Calu3 (cell line): ENCODE data around the gene ZBTB12. TPM values are rescaled to one million over a fixed set of nuclear protein-coding genes. Genes with fewer than 3 reads are reported as not detected.

Source experiments
- BruUV-seq: library from RNA; stranded (reverse); fragments of 400-500 nt; replicated peaks from 2 replicates; lab custom pipeline; 2021; lab: Mats Ljungman, UMichigan
- CTCF ChIA-PET: fragments of 300-600 bp; sonication (Branson Sonifier 250); formaldehyde crosslinking; loops from one replicate; lab custom pipeline; 2022; ENCODE audit warnings: antibody characterized with exemption; lab: Charles Lee
- DNase-seq: peaks from one replicate; pipeline ENCODE4 v3.0.0; 2022
- H3K27ac Mint-ChIP-seq: one replicate; pipeline ENCODE4 v1.8.0; 2022; ENCODE audit warnings: mixed read lengths; ENCODE audit not compliant: unreplicated experiment
- H3K27me3 Mint-ChIP-seq: one replicate; pipeline ENCODE4 v1.8.0; 2022; ENCODE audit warnings: mixed read lengths; ENCODE audit not compliant: unreplicated experiment
- H3K36me3 Mint-ChIP-seq: one replicate; pipeline ENCODE4 v1.8.0; 2022; ENCODE audit warnings: mild to moderate bottlenecking, moderate library complexity, mixed read lengths; ENCODE audit not compliant: insufficient read depth, unreplicated experiment
- H3K4me1 Mint-ChIP-seq: one replicate; pipeline ENCODE4 v1.8.0; 2022; ENCODE audit warnings: mild to moderate bottlenecking, low read depth, mixed read lengths; ENCODE audit not compliant: unreplicated experiment
- H3K4me3 Mint-ChIP-seq: one replicate; pipeline ENCODE4 v1.8.0; 2022; ENCODE audit warnings: mild to moderate bottlenecking, low read depth, moderate library complexity, mixed read lengths; ENCODE audit not compliant: unreplicated experiment
- H3K9me3 Mint-ChIP-seq: one replicate; pipeline ENCODE4 v1.8.0; 2022; ENCODE audit warnings: low read depth, mixed read lengths; ENCODE audit not compliant: unreplicated experiment
- intact Hi-C: fragments of 100-400 bp; cut with micrococcal nuclease; formaldehyde crosslinking; loops from one replicate; pipeline ENCODE4 v1.10.0; 2022; ENCODE audit not compliant: unreplicated experiment
- total RNA-seq: library from RNA; stranded (reverse); gene quantifications from 2 replicates; pipeline ENCODE4 v1.2.3, GENCODE V29; 2022
- TF ChIP-seq, protein P1 (sequence below): fragments of 200-600 bp; IDR thresholded peaks from one replicate; pipeline ENCODE4 v1.8.0; 2022; ENCODE audit warnings: antibody characterized with exemption; ENCODE audit not compliant: unreplicated experiment

Gene ZBTB12
- total RNA-seq, 1 experiment from 2014 or later = 28.1 TPM

- no peak for DNase-seq
- no peak overlapping the region for H3K4me3 Mint-ChIP-seq
- no peak overlapping the region for H3K27ac Mint-ChIP-seq
- BruUV-seq = no TSS peak
- H3K4me1 Mint-ChIP-seq = peaks cover 15% of the 10 kb centered on the region
- intact Hi-C loops = no loop called here
- TF ChIP-seq, protein P1, sequence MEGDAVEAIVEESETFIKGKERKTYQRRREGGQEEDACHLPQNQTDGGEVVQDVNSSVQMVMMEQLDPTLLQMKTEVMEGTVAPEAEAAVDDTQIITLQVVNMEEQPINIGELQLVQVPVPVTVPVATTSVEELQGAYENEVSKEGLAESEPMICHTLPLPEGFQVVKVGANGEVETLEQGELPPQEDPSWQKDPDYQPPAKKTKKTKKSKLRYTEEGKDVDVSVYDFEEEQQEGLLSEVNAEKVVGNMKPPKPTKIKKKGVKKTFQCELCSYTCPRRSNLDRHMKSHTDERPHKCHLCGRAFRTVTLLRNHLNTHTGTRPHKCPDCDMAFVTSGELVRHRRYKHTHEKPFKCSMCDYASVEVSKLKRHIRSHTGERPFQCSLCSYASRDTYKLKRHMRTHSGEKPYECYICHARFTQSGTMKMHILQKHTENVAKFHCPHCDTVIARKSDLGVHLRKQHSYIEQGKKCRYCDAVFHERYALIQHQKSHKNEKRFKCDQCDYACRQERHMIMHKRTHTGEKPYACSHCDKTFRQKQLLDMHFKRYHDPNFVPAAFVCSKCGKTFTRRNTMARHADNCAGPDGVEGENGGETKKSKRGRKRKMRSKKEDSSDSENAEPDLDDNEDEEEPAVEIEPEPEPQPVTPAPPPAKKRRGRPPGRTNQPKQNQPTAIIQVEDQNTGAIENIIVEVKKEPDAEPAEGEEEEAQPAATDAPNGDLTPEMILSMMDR = no peak
- no peaks in the 10 kb centered on the region for H3K27me3 Mint-ChIP-seq
- peaks cover 84% of the 10 kb centered on the region for H3K36me3 Mint-ChIP-seq
- CTCF ChIA-PET = no interaction called here
- no peaks in the 10 kb centered on the region for H3K9me3 Mint-ChIP-seq
Observed at GRCh38 chr6:31892821-31893220, 9.1 kb downstream of the ZBTB12 start.

DNA sequence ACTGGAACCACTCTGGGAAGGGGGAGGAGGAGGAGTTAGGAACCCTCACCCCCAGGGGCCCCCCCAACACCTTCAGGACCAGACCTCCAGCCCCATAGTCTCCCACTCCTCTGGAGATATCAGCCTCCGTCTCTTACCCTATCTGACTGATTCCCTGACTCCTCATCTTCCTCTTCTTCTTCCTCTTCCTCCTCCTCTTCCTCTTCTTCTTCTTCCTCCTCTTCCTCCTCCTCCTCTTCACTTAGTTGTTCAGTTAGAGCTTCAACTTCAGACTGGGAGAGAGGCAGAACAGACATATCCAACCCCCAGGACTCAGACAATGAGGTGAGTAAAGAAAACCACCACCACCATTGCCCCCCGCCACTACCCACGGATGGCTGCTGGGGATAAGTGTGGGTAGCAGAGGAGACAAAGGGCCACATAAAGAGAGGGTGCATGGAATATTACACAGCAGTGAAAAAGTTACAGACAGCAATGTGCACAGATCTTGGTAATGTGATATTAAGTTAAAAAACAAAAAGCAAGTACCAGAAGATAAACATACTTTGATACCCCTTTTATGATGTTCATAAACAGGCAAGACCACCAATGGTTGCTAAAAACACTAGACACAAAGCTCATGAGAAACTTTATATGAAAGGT lies 12.4 kb downstream of the ZBTB12 start:
- TF ChIP-seq, protein P1 = no peak
- intact Hi-C loops = no loop called here
- DNase-seq = no peak
- CTCF ChIA-PET = interaction anchor here (0.7 to 1.3 kb wide), 3 partner anchors 9 to 333 kb away, joined by 3 to 4 read pairs (median 4); no protein-coding TSS in a partner anchor
- Mint-ChIP-seq H3K27ac (no peak overlapping the region), H3K36me3 (peaks cover 77% of the 10 kb centered on the region), H3K9me3 (no peaks in the 10 kb centered on the region), H3K4me3 (no peak overlapping the region), H3K27me3 (no peaks in the 10 kb centered on the region), H3K4me1 (no peaks in the 10 kb centered on the region)
- no TSS peak for BruUV-seq

DNA sequence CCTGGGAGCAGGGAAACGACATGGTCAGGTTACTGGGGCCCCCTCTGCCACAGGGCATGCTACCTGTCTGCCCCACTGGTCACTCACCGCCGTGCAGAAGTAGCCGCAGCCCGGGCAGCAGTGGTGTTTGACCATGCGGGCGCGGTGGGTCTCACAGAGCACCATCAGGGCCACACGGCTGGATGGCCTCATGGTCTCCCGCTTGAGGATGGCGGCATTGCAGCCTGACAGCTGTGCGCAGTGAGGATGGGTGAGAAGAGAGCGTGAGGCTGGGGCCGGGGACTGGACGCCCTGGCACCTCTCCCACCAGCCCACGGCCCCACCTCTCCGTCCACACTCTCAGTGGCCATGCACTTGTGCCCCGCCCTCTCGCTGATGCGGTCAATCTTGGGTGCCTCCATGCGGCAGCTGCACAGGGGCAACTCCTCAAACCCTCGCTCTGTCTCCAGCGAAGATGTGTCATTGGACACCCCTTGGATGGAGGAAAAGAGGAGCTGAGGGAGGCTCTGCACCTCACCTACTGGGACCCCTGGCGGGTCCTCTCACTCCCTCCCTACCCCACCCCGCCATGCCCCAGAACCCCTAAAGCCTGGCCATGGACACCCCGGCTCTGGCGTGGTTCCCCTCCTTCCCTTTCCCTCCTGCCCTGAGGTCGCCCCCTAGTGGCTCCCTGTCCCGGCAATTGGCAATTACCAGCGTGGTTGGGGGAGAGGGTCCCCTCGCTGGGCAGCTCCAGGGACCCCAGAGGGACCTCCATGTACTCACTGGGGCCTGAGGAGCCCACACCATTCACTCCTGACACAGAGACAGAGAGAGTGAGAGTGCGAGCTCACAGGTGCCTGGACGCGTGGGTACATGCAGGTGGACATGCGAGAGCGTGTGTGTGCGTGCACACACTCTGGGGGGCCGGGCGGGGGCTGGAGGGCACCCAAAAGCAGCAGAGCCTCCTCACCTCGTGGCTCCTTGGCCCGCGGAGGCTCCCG lies 13.3 kb downstream of the ZBTB12 start:
- intact Hi-C loops = no loop called here
- TF ChIP-seq, protein P1 = peak; percentile 94
- Mint-ChIP-seq H3K27ac (no peak overlapping the region), H3K27me3 (no peaks in the 10 kb centered on the region), H3K4me3 (no peak overlapping the region), H3K36me3 (peaks cover 78% of the 10 kb centered on the region), H3K4me1 (no peaks in the 10 kb centered on the region), H3K9me3 (no peaks in the 10 kb centered on the region)
- BruUV-seq = TSS peak; percentile 34
- peak; percentile 78 for DNase-seq
- CTCF ChIA-PET = interaction anchor here (0.7 to 1.0 kb wide), 4 partner anchors 9 to 332 kb away, joined by 3 to 5 read pairs (median 4); partner anchors contain the start of gene EHMT2

DNA sequence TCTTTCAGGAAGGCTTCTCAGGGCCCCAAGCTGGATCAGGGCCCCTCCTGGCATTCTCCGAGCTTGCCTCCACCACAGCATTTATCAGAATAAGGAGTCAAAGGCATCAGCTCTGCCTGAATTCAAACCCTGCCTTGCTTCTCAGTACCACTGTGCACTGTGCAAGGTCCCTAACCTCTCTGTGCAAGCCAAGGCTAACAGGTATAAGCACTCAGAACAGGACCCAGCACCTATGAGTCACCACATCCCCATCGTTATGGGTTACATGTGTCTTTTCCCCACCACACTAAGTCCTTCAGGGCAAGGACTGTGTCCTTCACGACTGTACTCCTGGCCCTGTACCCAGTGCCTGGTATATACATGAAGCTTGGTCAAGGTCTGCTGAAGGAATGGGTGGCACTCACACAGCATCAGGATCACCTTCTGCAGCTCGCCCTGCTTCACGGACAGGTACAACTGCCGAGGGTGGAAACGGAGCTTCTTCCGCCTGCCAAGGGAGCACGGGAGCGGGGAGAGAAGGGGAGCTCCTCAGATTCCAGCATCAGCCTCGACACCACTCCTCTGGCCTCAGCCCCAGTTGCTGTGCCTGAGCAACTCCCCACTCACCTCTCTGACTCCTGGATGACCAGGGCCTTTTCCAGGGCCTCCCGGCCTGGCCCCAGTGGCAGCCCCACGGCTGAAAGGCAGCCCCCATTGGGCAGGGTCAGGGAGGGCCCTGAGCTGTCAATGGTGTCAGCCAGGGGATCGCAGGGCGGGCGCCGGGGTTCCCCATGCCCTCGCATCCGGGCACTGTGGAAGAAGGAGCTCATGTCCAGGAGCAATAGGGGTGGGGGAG lies 14.5 kb downstream of the ZBTB12 start:
- intact Hi-C loops = no loop called here
- Mint-ChIP-seq H3K27ac (no peak overlapping the region), H3K36me3 (peaks cover 74% of the 10 kb centered on the region), H3K4me1 (no peaks in the 10 kb centered on the region), H3K4me3 (no peak overlapping the region), H3K9me3 (no peaks in the 10 kb centered on the region), H3K27me3 (no peaks in the 10 kb centered on the region)
- DNase-seq = no peak
- TF ChIP-seq, protein P1 = no peak
- CTCF ChIA-PET = interaction anchor here (0.6 to 1.0 kb wide), 3 partner anchors 8 to 12 kb away, joined by 3 to 5 read pairs (median 3); partner anchors contain the start of gene EHMT2
- BruUV-seq = no TSS peak
